GM19239 (cell line): ENCODE data around the gene CES5A.
"Not testable (repeated sequence)": the region's sequence is repeated elsewhere in the genome, so short reads cannot be mapped to it uniquely, and the experiment has no call there.

Experiments
- DNase-seq: peaks from one replicate; pipeline ENCODE4 v3.0.0; 2011; ENCODE audit warnings: low spot score; ENCODE audit not compliant: insufficient read length
- FAIRE-seq: peaks from 2 replicates; lab custom pipeline; 2011; peaks lifted over from hg19 to GRCh38; lab: Jason Lieb, UNC

Gene CES5A, protein sequence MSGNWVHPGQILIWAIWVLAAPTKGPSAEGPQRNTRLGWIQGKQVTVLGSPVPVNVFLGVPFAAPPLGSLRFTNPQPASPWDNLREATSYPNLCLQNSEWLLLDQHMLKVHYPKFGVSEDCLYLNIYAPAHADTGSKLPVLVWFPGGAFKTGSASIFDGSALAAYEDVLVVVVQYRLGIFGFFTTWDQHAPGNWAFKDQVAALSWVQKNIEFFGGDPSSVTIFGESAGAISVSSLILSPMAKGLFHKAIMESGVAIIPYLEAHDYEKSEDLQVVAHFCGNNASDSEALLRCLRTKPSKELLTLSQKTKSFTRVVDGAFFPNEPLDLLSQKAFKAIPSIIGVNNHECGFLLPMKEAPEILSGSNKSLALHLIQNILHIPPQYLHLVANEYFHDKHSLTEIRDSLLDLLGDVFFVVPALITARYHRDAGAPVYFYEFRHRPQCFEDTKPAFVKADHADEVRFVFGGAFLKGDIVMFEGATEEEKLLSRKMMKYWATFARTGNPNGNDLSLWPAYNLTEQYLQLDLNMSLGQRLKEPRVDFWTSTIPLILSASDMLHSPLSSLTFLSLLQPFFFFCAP

GRCh38 chr16:55875273-55875672 lies at the start of gene CES5A:
Gene CES5A, minus strand, starts transcription at chr16:55875373. Its CDS starts 152 bp downstream, at chr16:55875221.
- no peak for DNase-seq
- no peak for FAIRE-seq

- no peak for DNase-seq
- FAIRE-seq = no peak
These were observed 47.5 kb upstream of the CES5A start for GRCh38 chr16:55922662-55923061.

- no peak for FAIRE-seq
- DNase-seq = no peak
These were observed 42.4 kb upstream of the CES5A start for GRCh38 chr16:55917373-55918160.

- DNase-seq = no peak
- FAIRE-seq = no peak
These were observed 40.1 kb upstream of the CES5A start for GRCh38 chr16:55915096-55915827.

DNA sequence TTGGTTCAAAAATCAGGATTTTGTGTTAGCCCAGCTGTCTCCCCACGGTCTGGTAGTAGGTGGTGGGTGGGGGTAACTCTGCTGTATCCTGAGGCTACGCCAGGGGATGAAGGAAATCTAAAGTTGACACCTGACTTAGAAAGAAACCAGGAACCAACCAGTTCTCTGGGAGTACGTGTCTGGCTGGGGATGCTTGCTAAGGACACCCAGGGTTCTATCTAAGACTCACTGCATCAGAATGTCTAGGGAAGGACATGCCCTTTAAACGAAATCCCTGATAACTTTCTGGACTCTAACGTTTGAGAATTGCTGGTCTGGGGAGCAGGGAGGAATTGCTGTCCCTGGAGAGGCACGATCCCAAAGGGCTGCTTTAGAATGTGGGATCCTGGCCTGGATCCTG lies 39.2 kb upstream of the CES5A start:
- DNase-seq = no peak
- no peak for FAIRE-seq

DNA sequence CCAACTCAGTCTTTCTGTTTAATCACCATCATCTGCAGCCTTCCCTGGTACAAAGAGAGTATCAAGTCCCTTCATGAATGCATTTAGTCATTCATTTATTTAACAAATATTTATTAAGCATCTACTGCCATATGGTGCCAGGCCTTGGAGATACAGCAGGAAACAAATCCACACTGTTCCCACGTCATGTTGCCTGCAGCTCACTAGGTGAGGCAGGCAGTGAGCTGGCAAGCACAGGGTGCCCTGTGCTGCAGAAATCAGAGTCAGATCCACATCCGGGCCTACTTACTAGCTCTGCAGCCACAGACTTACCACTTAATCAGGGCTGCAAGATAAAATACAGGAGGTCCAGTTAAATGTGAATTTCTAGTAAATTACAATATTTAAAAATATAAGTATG lies 38.5 kb upstream of the CES5A start:
- DNase-seq (no peak), FAIRE-seq (no peak)

GRCh38 chr16:55913121-55913520 lies 37.9 kb upstream of the CES5A start:
- not testable (repeated sequence) for FAIRE-seq, DNase-seq

DNA sequence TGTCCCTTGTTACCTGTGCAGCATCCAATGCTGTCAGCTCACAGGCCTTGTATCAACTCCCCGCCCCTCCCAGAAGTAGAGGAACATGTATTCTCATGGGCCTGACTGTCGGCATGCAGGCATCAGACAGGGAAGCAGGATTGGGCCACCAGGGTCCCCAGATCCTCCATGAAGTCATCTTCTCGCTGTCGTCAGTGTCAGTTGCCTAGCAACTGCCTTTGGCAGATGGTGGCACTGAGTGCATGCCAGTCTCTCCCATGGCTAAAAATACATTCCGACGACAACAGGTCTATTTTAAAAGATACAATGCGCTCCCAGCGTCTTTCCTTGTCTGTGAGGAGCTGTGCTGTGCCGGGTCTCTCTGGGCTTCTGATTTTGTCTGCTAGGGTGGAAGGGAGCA lies 36.8 kb upstream of the CES5A start:
- DNase-seq = no peak
- no peak for FAIRE-seq

- FAIRE-seq (no peak), DNase-seq (no peak)
These were observed 36.4 kb upstream of the CES5A start for GRCh38 chr16:55911616-55912015.

DNA sequence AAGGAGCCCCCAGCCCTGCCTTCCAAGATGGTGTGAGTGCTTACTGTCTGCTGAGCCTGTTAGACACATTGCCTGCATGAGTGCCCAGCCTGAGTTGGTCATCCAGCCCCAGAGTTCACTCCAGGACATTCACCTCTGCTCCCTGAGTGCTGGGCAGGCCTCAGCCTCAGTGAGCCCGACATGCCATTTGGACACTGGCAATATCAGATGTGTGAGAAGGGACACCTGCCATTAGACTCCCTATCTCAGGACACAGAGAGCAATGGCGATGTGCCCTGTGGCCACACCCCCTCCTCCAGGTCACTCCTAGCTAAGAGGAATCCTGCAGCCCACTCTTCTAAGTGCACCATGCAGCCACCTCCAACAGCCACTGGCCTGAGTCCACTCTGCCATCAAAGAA lies 34.7 kb upstream of the CES5A start:
- DNase-seq = no peak
- FAIRE-seq = no peak

- no peak for FAIRE-seq
- no peak for DNase-seq
These were observed 33.5 kb upstream of the CES5A start for GRCh38 chr16:55908641-55909040.

DNA sequence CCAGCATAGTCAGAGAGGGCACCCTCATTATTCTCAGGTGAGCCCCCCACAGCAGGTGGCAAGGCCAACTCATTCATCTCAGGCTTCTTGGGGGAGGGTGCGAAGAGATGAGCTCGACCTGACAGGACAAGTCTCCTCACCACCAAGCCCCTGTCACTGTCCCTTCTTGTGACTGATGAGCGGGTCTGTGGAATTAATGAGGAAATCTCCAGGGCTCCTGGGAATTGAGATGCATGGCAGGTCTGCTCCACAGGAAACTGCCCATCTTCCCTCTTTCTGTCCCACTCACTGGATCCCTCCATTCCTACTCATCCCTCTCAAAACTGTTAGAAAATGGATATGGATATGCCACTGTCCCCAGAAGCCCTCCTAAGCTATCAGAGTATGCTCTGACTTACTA lies 32.5 kb upstream of the CES5A start:
- DNase-seq (no peak), FAIRE-seq (no peak)

- no peak for FAIRE-seq
- no peak for DNase-seq
These were observed 30.9 kb upstream of the CES5A start for GRCh38 chr16:55906123-55906522.

DNA sequence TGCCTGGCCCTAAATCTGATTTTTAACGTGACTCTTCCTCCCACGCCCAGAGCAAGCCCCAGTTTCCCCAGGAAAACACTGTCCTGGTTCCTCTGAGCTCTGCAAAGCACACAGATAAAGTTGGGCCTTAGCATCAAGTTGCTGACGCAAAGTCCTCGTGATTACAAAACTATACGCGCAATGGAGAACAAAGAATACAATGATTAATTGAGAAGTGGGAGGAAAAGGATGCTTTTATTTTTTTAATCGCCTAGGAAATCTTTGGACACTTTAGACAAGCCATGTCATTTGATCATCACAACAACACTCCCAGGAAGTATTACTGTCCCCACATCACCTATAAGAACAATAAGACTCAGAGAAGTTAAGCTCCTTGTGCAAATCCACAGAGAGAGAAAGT lies 30.5 kb upstream of the CES5A start:
- no peak for DNase-seq
- no peak for FAIRE-seq

DNA sequence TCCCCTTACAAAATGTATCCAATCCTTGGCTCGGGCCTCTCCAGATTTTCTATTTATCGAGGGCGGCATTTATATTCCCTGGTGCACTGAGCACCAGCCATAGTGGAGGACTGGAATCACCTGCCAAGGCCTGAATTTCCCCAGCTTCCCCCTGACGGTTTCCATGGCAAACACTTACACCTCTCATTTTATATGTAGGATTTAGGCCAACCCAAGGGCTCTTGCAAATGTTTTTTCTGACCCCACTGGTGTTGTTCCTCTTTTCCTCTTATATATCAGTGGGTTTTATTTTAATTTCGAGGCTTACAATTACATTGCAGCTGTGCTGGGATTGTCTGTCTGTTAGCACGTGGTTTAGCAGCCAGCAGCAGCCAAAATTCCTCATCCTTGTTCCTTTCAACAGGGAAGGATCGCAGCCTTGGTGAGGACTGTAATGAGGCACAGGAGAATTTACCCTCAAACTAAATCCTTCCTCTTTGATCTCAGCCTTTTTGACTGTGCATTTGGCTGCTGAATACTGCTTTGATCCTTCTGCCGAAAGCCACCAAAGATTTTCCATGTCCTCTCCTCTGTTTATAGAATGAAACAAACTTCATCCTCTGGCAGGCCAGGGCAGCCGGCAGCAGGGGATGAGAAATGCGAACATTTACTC lies 26.5 kb upstream of the CES5A start:
- FAIRE-seq (no peak), DNase-seq (no peak)

- no peak for FAIRE-seq
- no peak for DNase-seq
These were observed 25.6 kb upstream of the CES5A start for GRCh38 chr16:55900616-55901393.

DNA sequence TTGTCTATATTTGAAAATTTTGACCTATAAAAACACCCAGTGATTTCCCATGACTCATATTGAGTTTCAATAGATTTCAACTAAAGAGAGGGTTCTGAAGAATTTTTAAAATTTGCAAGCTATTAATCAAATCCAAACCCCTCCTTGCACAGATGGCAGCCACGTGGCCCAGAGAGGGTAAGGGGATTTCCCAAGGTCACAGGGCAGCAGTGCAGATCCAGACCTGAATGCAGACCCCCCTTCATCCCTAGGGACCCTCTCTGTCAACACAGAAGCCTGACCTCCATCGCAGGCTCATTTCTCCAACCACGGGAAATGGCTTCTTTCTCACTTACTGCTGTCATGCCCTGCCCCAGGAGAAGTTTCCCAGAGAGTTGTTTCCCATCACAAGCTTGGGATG lies 24.7 kb upstream of the CES5A start:
- no peak for FAIRE-seq
- no peak for DNase-seq

DNA sequence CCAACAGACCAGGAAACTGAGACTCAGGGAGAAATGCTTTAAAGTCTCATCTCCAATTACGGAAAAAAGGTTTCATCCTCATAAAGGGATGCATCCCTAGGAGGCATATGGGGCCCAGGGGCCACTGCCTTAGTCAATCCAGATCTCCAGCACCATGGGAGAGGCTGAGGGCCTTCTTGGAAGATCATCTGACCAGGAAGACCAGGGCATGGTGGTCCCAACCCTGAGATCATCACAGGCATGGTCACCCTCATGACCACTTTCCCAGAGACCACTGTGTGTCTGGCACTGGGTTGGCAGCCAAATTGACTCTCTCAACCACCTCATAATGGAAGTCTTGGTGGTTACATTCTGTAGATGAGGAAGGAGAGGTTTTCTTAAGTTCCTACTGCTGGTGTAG lies 23.4 kb upstream of the CES5A start:
- DNase-seq (no peak), FAIRE-seq (no peak)

DNA sequence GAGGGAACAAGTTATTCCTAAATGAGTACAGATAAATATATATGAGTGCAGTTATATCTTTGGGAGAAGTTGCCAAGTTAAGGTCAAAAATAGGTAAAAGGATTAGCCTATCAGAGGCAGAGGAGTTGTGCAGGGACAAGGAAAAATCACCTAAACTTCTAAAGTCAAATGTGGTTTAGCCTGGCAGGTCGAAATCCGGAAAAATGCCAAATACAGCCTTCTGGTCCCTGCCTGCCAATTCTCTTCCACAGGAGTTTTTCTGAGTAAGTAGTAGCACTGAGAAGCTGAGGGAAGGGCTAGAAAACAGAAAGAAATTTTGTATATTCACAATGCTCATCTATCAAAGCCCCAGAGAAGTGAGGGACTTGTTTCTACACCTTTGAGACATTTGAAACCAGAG lies 17.6 kb upstream of the CES5A start:
- no peak for DNase-seq
- no peak for FAIRE-seq
